SU-DHL-6 (cell line): Measurements from ENCODE around the gene HABP4.

Source experiments
- H2AFZ ChIP-seq: fragments of 200-600 bp; sonication (generic); 2 replicates; pipeline ENCODE4 v1.6.1; 2014; ENCODE audit warnings: low read depth, mild to moderate bottlenecking, moderate library complexity, mixed read lengths, antibody characterized with exemption, low read length; ENCODE audit not compliant: severe bottlenecking
- H3F3A ChIP-seq: fragments of 200-600 bp; shearing (Covaris generic); 2 replicates; pipeline ENCODE4 v1.6.0; 2016; ENCODE audit warnings: antibody characterized with exemption, mild to moderate bottlenecking; ENCODE audit not compliant: insufficient read depth
- H3K27ac ChIP-seq: fragments of 200-600 bp; sonication (generic); 2 replicates; pipeline ENCODE4 v1.5.1; 2016; ENCODE audit warnings: low read depth, mild to moderate bottlenecking, low read length, moderate library complexity, mixed read lengths
- H3K27me3 ChIP-seq: fragments of 200-600 bp; sonication (generic), shearing (Covaris generic); 2 replicates; pipeline ENCODE4 v1.6.0; 2014; ENCODE audit warnings: mild to moderate bottlenecking, low read length
- H3K36me3 ChIP-seq: fragments of 200-600 bp; sonication (generic); 2 replicates; pipeline ENCODE4 v1.6.1; 2014; ENCODE audit warnings: mild to moderate bottlenecking, low read length, mixed read lengths
- H3K4me2 ChIP-seq: fragments of 300-600, 200-600 bp; shearing (Covaris generic), sonication (generic); 2 replicates; pipeline ENCODE4 v1.6.0; 2014; ENCODE audit warnings: low read length, low read depth, mild to moderate bottlenecking; ENCODE audit not compliant: poor library complexity, severe bottlenecking
- H3K4me3 ChIP-seq: fragments of 200-600 bp; sonication (generic); 2 replicates; pipeline ENCODE4 v1.5.1; 2014; ENCODE audit warnings: antibody characterized with exemption, low read length, mild to moderate bottlenecking, mixed read lengths; ENCODE audit not compliant: insufficient read depth, poor library complexity, severe bottlenecking
- H3K79me2 ChIP-seq: fragments of 200-600 bp; sonication (generic); 2 replicates; pipeline ENCODE4 v1.6.1; 2014; ENCODE audit warnings: mild to moderate bottlenecking, low read length, moderate library complexity; ENCODE audit not compliant: insufficient read depth
- H3K9ac ChIP-seq: fragments of 200-600 bp; sonication (generic); 2 replicates; pipeline ENCODE4 v1.7.0; 2014; ENCODE audit warnings: mild to moderate bottlenecking, low read length
- H3K9me2 ChIP-seq: fragments of 200-600 bp; sonication (generic); replicated peaks from 2 replicates; pipeline ENCODE4 v1.6.1; 2014; ENCODE audit warnings: low read length; ENCODE audit not compliant: insufficient read depth
- H3K9me3 ChIP-seq: fragments of 200-600 bp; sonication (generic); 2 replicates; pipeline ENCODE4 v1.6.1; 2014; ENCODE audit warnings: low read length, mixed read lengths; ENCODE audit not compliant: insufficient read depth
- H4K20me1 ChIP-seq: fragments of 200-600 bp; sonication (generic); 2 replicates; pipeline ENCODE4 v1.6.1; 2014; ENCODE audit warnings: low read depth, mild to moderate bottlenecking, antibody characterized with exemption, low read length, moderate library complexity, mixed read lengths
- CTCF ChIP-seq: fragments of 200-600 bp; sonication (generic); IDR thresholded peaks from one replicate; pipeline ENCODE4 v1.5.1; 2017; ENCODE audit warnings: antibody characterized with exemption, mild to moderate bottlenecking, low read length, moderate library complexity; ENCODE audit not compliant: insufficient read depth, poor library complexity, severe bottlenecking
- EZH2phosphoT487 ChIP-seq: fragments of 200-600 bp; sonication (generic), shearing (Covaris generic); conservative IDR thresholded peaks from 2 replicates; pipeline ENCODE4 v1.6.1; 2018; ENCODE audit warnings: mild to moderate bottlenecking, antibody characterized with exemption, low read length, moderate library complexity, mixed read lengths

Gene HABP4

GRCh38 chr9:96453625-96454024, 3.7 kb downstream of the HABP4 start:
- Histone ChIP-seq H3K4me3 (no peak overlapping the region), H3K79me2 (no peaks in the 10 kb centered on the region), H3K27ac (no peak overlapping the region), H4K20me1 (no peaks in the 10 kb centered on the region), H3K9me3 (no peaks in the 10 kb centered on the region), H3K9me2 (no peaks in the 10 kb centered on the region), H3K9ac (no peak overlapping the region), H3K36me3 (no peaks in the 10 kb centered on the region), H3K27me3 (no peaks in the 10 kb centered on the region), H3K4me2 (no peak overlapping the region), H2AFZ (no peak overlapping the region), H3F3A (0 out of 2 replicates have a peak, but pooled peaks cover 8% of the 10 kb centered on the region)
- TF ChIP-seq EZH2phosphoT487 (no peak), CTCF (no peak)

- no peak overlapping the region for H3K4me2 ChIP-seq
- no peaks in the 10 kb centered on the region for H3K27me3 ChIP-seq
- H3K27ac ChIP-seq = no peak overlapping the region
- H2AFZ ChIP-seq = no peak overlapping the region
- no peak for TF ChIP-seq CTCF
- no peak overlapping the region for H3K4me3 ChIP-seq
- no peaks in the 10 kb centered on the region for H4K20me1 ChIP-seq
- no peaks in the 10 kb centered on the region for H3K9me3 ChIP-seq
- H3K79me2 ChIP-seq = no peaks in the 10 kb centered on the region
- no peaks in the 10 kb centered on the region for H3K36me3 ChIP-seq
- no peak overlapping the region for H3K9ac ChIP-seq
- H3F3A ChIP-seq = 0 out of 2 replicates have a peak, but pooled peaks cover 2% of the 10 kb centered on the region
- no peaks in the 10 kb centered on the region for H3K9me2 ChIP-seq
Observed at GRCh38 chr9:96457266-96457665, 7.3 kb downstream of the HABP4 start.

GRCh38 chr9:96458226-96458625, 8.3 kb downstream of the HABP4 start:
- Histone ChIP-seq H3F3A (no peaks in the 10 kb centered on the region), H3K9me3 (no peaks in the 10 kb centered on the region), H3K36me3 (no peaks in the 10 kb centered on the region), H3K9ac (no peak overlapping the region), H3K4me3 (no peak overlapping the region), H2AFZ (no peak overlapping the region), H3K79me2 (no peaks in the 10 kb centered on the region), H3K9me2 (no peaks in the 10 kb centered on the region), H3K27me3 (no peaks in the 10 kb centered on the region), H3K27ac (no peak overlapping the region), H4K20me1 (no peaks in the 10 kb centered on the region), H3K4me2 (no peak overlapping the region)
- TF ChIP-seq CTCF (no peak), EZH2phosphoT487 (no peak)
